ENCODE data around the gene APOA1. TPM values are rescaled to one million over a fixed set of nuclear protein-coding genes. Genes with fewer than 3 reads are reported as not detected.

The APOA1 gene
- total RNA-seq, 4 donors from 2014 or later, result 2.2 to 23.2 (median 8.3) TPM

DNA sequence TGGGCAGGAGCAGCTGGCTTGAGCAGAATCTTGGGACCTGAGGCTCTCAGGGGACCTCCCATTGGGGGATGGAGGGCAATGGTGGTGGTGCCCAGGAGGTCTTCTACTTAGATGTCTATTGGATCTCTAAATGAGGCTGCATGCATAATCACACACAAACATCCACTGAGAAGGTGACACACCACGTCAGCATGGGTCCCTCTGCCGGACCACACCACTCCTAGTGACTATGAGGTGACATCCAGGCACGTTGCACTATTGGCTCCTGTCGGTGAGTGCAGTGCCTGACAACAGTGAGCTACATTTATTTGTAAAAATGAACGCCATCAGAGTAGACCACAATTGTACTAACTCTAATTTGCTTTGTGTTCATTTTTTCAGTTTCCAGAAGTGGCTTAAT lies 12.0 kb downstream of the APOA1 start:
- DNase-seq, result no peak
- no peaks in the 10 kb centered on the region for H3K36me3 ChIP-seq
- H3K4me1 ChIP-seq, result peaks cover 0 to 15% of the 10 kb centered on the region in 2 donors
- WGBS, 2 donors, result 79 to 86% methylated on average over 5 of the region's 5 CpGs
- H3K4me3 ChIP-seq (replicated peaks in 1 of 3), result no peak overlapping the region
- no peaks in the 10 kb centered on the region for H3K27me3 ChIP-seq
- H3K9me3 ChIP-seq, result no peaks in the 10 kb centered on the region
- TF ChIP-seq POLR2A (IDR thresholded peaks at IDR 0.05), result no peak
- TF ChIP-seq, protein P1, sequence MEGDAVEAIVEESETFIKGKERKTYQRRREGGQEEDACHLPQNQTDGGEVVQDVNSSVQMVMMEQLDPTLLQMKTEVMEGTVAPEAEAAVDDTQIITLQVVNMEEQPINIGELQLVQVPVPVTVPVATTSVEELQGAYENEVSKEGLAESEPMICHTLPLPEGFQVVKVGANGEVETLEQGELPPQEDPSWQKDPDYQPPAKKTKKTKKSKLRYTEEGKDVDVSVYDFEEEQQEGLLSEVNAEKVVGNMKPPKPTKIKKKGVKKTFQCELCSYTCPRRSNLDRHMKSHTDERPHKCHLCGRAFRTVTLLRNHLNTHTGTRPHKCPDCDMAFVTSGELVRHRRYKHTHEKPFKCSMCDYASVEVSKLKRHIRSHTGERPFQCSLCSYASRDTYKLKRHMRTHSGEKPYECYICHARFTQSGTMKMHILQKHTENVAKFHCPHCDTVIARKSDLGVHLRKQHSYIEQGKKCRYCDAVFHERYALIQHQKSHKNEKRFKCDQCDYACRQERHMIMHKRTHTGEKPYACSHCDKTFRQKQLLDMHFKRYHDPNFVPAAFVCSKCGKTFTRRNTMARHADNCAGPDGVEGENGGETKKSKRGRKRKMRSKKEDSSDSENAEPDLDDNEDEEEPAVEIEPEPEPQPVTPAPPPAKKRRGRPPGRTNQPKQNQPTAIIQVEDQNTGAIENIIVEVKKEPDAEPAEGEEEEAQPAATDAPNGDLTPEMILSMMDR (IDR thresholded peaks at IDR 0.05), result no peak
- intact Hi-C loops (cut with DNase I), result no loop called here
- H3K27ac ChIP-seq, result no peak overlapping the region

DNA sequence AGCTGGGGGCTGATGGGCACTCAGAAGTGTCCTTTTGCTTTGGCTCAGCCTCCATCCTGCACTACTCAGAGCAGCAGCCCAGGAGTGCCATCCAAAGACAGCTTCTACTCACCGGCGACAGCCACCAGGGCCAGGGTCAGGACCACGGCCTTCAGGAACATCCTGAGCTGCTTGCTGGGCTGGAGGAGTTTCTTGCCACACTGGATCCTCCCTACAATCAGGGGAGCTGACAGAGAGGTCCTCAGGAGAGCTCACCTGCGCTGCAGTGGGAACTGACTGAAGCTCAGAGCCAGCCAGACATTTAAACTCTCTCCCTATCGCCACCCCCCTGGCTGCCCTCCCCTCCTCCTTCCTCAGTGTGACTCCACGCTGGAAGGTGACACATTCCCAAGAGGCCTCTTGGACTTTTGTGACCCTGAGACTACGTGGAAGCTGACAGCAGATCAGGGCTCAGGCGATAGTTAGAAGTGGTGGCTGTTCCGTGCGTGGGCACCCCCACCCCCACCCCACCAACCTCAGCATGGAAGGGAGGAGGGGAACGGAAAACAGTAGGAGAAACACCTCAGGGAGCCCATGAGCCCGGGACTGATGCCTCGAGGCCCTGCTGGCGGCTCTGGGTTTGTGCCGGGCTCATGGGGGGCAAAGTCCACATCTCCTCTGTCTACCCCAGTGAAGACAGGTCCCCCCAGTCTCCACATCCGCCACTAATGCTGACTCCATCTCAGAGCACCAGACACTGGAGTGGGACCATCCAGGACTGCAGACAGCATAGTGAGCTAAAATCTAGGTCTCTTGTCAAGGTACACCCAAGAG lies 14.2 kb downstream of the APOA1 start, which contains the start of gene APOA4:
APOA4 (minus strand) TSS at position 274 of the 813 bp plus-strand sequence; CDS start at position 161, 113 bp downstream.
- peak; percentile 47 to 62 for DNase-seq
- peaks cover 0 to 10% of the 10 kb centered on the region in 2 donors for H3K4me1 ChIP-seq
- 65 to 71% methylated on average over 16 of the region's 16 CpGs for WGBS, 2 donors
- peak within 1 kb of the TSS in 1 of 3 donors; percentile 11 for H3K27ac ChIP-seq
- H3K27me3 ChIP-seq, result no peaks in the 10 kb centered on the region
- TF ChIP-seq, protein P1 (IDR thresholded peaks at IDR 0.05), result no peak
- TF ChIP-seq POLR2A (IDR thresholded peaks at IDR 0.05), result no peak
- no peak within 1 kb of the TSS for H3K4me3 ChIP-seq (replicated peaks in 1 of 3)
- H3K9me3 ChIP-seq, result no peaks in the 10 kb centered on the region
- intact Hi-C loops (cut with DNase I), result no loop called here
- no peaks in the 10 kb centered on the region for H3K36me3 ChIP-seq

DNA sequence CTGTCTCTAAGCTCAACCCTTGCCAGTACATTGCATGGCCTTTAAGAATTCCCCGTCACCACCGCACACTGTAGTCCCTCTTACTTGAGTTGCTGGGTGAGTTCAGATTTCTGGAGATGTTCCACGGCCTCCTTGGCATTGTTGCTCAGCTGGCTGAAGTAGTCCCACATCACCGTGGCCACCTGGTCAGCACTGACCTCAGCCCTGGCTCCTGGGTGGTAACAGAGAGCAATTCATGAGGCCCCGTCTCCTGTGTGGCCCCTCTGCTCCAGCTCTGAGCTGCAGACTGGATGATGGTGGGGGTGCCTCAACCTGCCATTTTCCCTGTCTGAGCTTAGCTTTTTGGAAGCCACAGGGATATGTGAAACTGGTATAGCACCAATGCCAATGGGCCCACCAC lies 14.8 kb downstream of the APOA1 start:
- H3K27me3 ChIP-seq, result no peaks in the 10 kb centered on the region
- peak; percentile 52 to 56 for DNase-seq
- no peak for TF ChIP-seq POLR2A (IDR thresholded peaks at IDR 0.05)
- TF ChIP-seq, protein P1 (IDR thresholded peaks at IDR 0.05), result no peak
- intact Hi-C loops (cut with DNase I), result no loop called here
- H3K27ac ChIP-seq, result peak overlapping the region in 1 of 3 donors; percentile 11
- H3K4me3 ChIP-seq (replicated peaks in 1 of 3), result no peak overlapping the region
- 48 to 60% methylated on average over 5 of the region's 5 CpGs for WGBS, 2 donors
- H3K36me3 ChIP-seq, result no peaks in the 10 kb centered on the region
- no peaks in the 10 kb centered on the region for H3K9me3 ChIP-seq
- peaks cover 0 to 10% of the 10 kb centered on the region in 2 donors for H3K4me1 ChIP-seq

DNA sequence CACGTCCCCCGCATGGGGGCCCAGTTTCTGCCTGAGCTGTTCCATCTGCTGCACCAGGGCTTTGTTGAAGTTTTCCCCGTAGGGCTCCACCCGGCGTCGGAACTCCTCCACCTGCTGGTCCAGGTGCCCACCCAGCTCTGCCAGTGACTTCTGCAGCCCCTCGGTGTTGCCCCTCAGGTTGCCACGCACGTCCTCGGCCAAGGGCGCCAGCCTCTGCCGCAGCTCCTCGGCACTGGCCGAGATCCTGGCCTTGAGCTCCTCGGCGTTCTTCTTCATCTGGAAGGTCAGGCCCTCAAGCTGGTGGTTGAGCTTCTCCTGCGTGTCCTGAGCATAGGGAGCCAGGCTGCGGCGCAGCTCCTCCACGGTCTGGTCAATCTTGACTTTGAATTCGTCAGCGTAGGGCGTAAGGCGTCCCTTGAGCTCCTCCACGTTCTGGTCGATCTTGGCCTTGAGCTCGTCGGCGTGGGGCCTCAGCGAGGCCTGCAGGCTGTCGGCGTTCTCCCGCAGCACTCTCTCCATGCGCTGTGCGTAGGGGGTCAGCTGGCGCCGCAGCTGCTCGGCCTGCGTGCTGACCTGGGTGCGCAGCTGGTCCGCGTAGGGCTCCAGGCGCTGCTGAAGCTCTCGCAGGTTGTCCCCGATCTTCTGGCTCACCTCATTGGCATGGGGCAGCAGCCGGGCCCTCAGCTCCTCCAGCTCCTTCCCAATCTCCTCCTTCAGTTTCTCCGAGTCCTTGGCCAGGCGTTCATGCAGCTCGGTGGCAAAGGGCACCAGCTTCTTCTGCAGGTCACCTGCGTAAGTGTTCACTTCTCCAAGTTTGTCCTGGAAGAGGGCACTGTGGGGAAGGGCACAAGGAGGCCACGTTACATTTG lies 16.1 kb downstream of the APOA1 start:
- no peaks in the 10 kb centered on the region for H3K36me3 ChIP-seq
- no peak overlapping the region for H3K4me3 ChIP-seq (replicated peaks in 1 of 3)
- no peaks in the 10 kb centered on the region for H3K9me3 ChIP-seq
- intact Hi-C loops (cut with DNase I), result no loop called here
- peaks cover 0 to 10% of the 10 kb centered on the region in 2 donors for H3K4me1 ChIP-seq
- DNase-seq, result no peak
- TF ChIP-seq, protein P1 (IDR thresholded peaks at IDR 0.05), result no peak
- no peak for TF ChIP-seq POLR2A (IDR thresholded peaks at IDR 0.05)
- no peaks in the 10 kb centered on the region for H3K27me3 ChIP-seq
- H3K27ac ChIP-seq, result no peak overlapping the region
- WGBS, 2 donors, result 93 to 95% methylated on average over 42 to 51 of the region's 51 CpGs
